Stimulated activated CD8-positive, alpha-beta memory T cell treated with anti-CD3 and anti-CD28 coated beads, Interleukin-4, amount 100 ng/mL, for 24 hours (primary cell): ENCODE results near the gene SGCE.

Experiments
- DNase-seq: peaks from one replicate; pipeline ENCODE4 v3.0.0-alpha.2; 2020; ENCODE audit warnings: low read depth

SGCE gene

GRCh38 chr7:94658826-94659225 is 2.9 kb upstream of the SGCE start:
- DNase-seq, result no peak

- DNase-seq, result peak; percentile 86
Observed at GRCh38 chr7:94657771-94658693, 2.1 kb upstream of the SGCE start.

- DNase-seq, result no peak
Observed at GRCh38 chr7:94656925-94657731, 1.2 kb upstream of the SGCE start.

GRCh38 chr7:94656658-94656924 is 658 bp upstream of the SGCE start:
- no peak for DNase-seq

GRCh38 chr7:94655126-94655847 is 646 bp downstream of the SGCE start:
- DNase-seq, result no peak

GRCh38 chr7:94654783-94655125 is 1.2 kb downstream of the SGCE start:
- DNase-seq, result no peak

GRCh38 chr7:94650147-94651051 is 5.5 kb downstream of the SGCE start:
- no peak for DNase-seq

- DNase-seq, result no peak
Observed at GRCh38 chr7:94649450-94649849, 6.5 kb downstream of the SGCE start.

GRCh38 chr7:94648731-94649130 is 7.2 kb downstream of the SGCE start:
- DNase-seq, result no peak

- no peak for DNase-seq
Observed at GRCh38 chr7:94647295-94647694, 8.6 kb downstream of the SGCE start.

GRCh38 chr7:94643771-94644545 is 12.0 kb downstream of the SGCE start:
- no peak for DNase-seq

- no peak for DNase-seq
Observed at GRCh38 chr7:94642838-94643653, 12.9 kb downstream of the SGCE start.

- no peak for DNase-seq
Observed at GRCh38 chr7:94639384-94639783, 16.5 kb downstream of the SGCE start.

- DNase-seq, result no peak
Observed at GRCh38 chr7:94635687-94636086, 20.2 kb downstream of the SGCE start.

- DNase-seq, result no peak
Observed at GRCh38 chr7:94634502-94634901, 21.4 kb downstream of the SGCE start.

- DNase-seq, result no peak
Observed at GRCh38 chr7:94633687-94634086, 22.2 kb downstream of the SGCE start.

GRCh38 chr7:94633014-94633341 is 23.0 kb downstream of the SGCE start:
- no peak for DNase-seq

GRCh38 chr7:94632338-94633013 is 23.5 kb downstream of the SGCE start:
- DNase-seq, result no peak

- DNase-seq, result no peak
Observed at GRCh38 chr7:94630855-94631254, 25.1 kb downstream of the SGCE start.

GRCh38 chr7:94623820-94624219 is 32.1 kb downstream of the SGCE start:
- no peak for DNase-seq
